HEK293 (cell line): Measurements from ENCODE around the gene INF2.

Experiments
- CTCF ChIA-PET: fragments of 350-600 bp; formaldehyde crosslinking; extraction: SDS; loops from one replicate; lab custom pipeline; 2021; ENCODE audit warnings: antibody characterized with exemption; lab: Yijun Ruan, JAX
- POLR2A ChIA-PET: fragments of 300-600 bp; formaldehyde crosslinking; extraction: SDS; loops from one replicate; lab custom pipeline; 2020; ENCODE audit warnings: antibody characterized with exemption, inconsistent platforms; lab: Yijun Ruan, JAX
- H3K27ac ChIP-seq: fragments of 200-500 bp; sonication (Bioruptor generic); 2 replicates; pipeline ENCODE4 v1.5.1; 2014; ENCODE audit warnings: low read depth, low read length, control low read depth, inconsistent platforms; ENCODE audit errors: extremely low read depth
- H3K36me3 ChIP-seq, 2 experiments: fragments of 200-500 bp in 1 of 2; sonication (Bioruptor generic) in 1 of 2; 1 replicate in 1 of 2; 2 replicates in 1 of 2; pipeline ENCODE4 v1.5.1; 2014 to 2017; ENCODE audit warnings: inconsistent platforms in 2 of 2, low read length in 2 of 2; ENCODE audit not compliant: control insufficient read depth in 2 of 2, insufficient read depth in 1 of 2
- H3K4me1 ChIP-seq: fragments of 200-500 bp; sonication (Bioruptor generic); 2 replicates; pipeline ENCODE4 v1.5.1; 2014; ENCODE audit warnings: mild to moderate bottlenecking, low read length, inconsistent platforms; ENCODE audit not compliant: control insufficient read depth, insufficient read depth
- H3K4me3 ChIP-seq: 2 replicates; pipeline ENCODE4 v1.5.1; 2011; ENCODE audit warnings: low read depth, mild to moderate bottlenecking, control low read depth, low read length, moderate library complexity
- H3K9me3 ChIP-seq: fragments of 200-500 bp; sonication (Bioruptor generic); 2 replicates; pipeline ENCODE4 v1.5.1; 2014; ENCODE audit warnings: low read depth, low read length, inconsistent platforms; ENCODE audit not compliant: control insufficient read depth, insufficient read depth
- GLIS2 ChIP-seq: fragments of 450-650 bp; formaldehyde crosslinking; IDR thresholded peaks from 2 replicates; pipeline ENCODE4 v1.5.1; 2016; ENCODE audit warnings: missing biosample characterization, missing genetic modification characterization
- HIC1 ChIP-seq: fragments of 450-650 bp; formaldehyde crosslinking; IDR thresholded peaks from 2 replicates; pipeline ENCODE4 v1.5.1; 2016; ENCODE audit warnings: missing biosample characterization, missing genetic modification characterization
- KLF1 ChIP-seq: fragments of 450-650 bp; formaldehyde crosslinking; IDR thresholded peaks from 2 replicates; pipeline ENCODE4 v1.5.1; 2016; ENCODE audit warnings: missing biosample characterization, missing genetic modification characterization
- KLF7 ChIP-seq: fragments of 450-650 bp; formaldehyde crosslinking; IDR thresholded peaks from 2 replicates; pipeline ENCODE4 v1.5.1; 2016; ENCODE audit warnings: missing biosample characterization, missing genetic modification characterization, borderline replicate concordance
- MYNN ChIP-seq: fragments of 450-650 bp; formaldehyde crosslinking; IDR thresholded peaks from 2 replicates; pipeline ENCODE4 v1.5.1; 2016; ENCODE audit warnings: missing biosample characterization, missing genetic modification characterization, borderline replicate concordance
- OVOL3 ChIP-seq: fragments of 450-650 bp; formaldehyde crosslinking; IDR thresholded peaks from 2 replicates; pipeline ENCODE4 v1.5.1; 2016; ENCODE audit warnings: missing biosample characterization, missing genetic modification characterization
- PRDM2 ChIP-seq: fragments of 450-650 bp; formaldehyde crosslinking; IDR thresholded peaks from 2 replicates; pipeline ENCODE4 v1.5.1; 2016; ENCODE audit warnings: missing biosample characterization, missing genetic modification characterization, borderline replicate concordance
- REPIN1 ChIP-seq: fragments of 450-650 bp; formaldehyde crosslinking; IDR thresholded peaks from 2 replicates; pipeline ENCODE4 v1.5.1; 2017; ENCODE audit warnings: missing biosample characterization, missing genetic modification characterization, low read depth
- ZBTB48 ChIP-seq: fragments of 450-650 bp; formaldehyde crosslinking; IDR thresholded peaks from 2 replicates; pipeline ENCODE4 v1.5.1; 2016; ENCODE audit warnings: missing biosample characterization, missing genetic modification characterization
- ZFHX2 ChIP-seq: fragments of 450-650 bp; formaldehyde crosslinking; conservative IDR thresholded peaks from 2 replicates; pipeline ENCODE4 v1.5.1; 2016; ENCODE audit warnings: missing biosample characterization, missing genetic modification characterization
- ZNF184 ChIP-seq: fragments of 450-650 bp; IDR thresholded peaks from 2 replicates; pipeline ENCODE4 v1.5.1; 2018; ENCODE audit warnings: missing biosample characterization, mild to moderate bottlenecking, missing genetic modification characterization
- ZNF221 ChIP-seq: fragments of 450-650 bp; formaldehyde crosslinking; IDR thresholded peaks from 2 replicates; pipeline ENCODE4 v1.5.1; 2017; ENCODE audit warnings: missing biosample characterization, missing genetic modification characterization, borderline replicate concordance
- ZNF645 ChIP-seq: fragments of 450-650 bp; formaldehyde crosslinking; IDR thresholded peaks from 2 replicates; pipeline ENCODE4; 2016; ENCODE audit warnings: missing biosample characterization, missing genetic modification characterization
- ZNF701 ChIP-seq: fragments of 450-650 bp; formaldehyde crosslinking; IDR thresholded peaks from 2 replicates; pipeline ENCODE4 v1.5.1; 2016; ENCODE audit warnings: missing biosample characterization, missing genetic modification characterization
- ZNF768 ChIP-seq: fragments of 450-650 bp; formaldehyde crosslinking; IDR thresholded peaks from 2 replicates; pipeline ENCODE4 v1.5.1; 2018; ENCODE audit warnings: missing biosample characterization, mild to moderate bottlenecking, missing genetic modification characterization
- ZNF777 ChIP-seq: fragments of 450-650 bp; formaldehyde crosslinking; IDR thresholded peaks from 2 replicates; pipeline ENCODE4 v1.5.1; 2017; ENCODE audit warnings: missing biosample characterization, missing genetic modification characterization, borderline replicate concordance
- ZNF830 ChIP-seq: fragments of 450-650 bp; IDR thresholded peaks from 2 replicates; pipeline ENCODE4 v1.5.0; 2018; ENCODE audit warnings: missing biosample characterization, missing genetic modification characterization, low read depth, mild to moderate bottlenecking, moderate library complexity
- ZSCAN16 ChIP-seq: fragments of 450-650 bp; formaldehyde crosslinking; IDR thresholded peaks from 2 replicates; pipeline ENCODE4 v1.5.1; 2016; ENCODE audit warnings: missing biosample characterization, missing genetic modification characterization
- ZSCAN18 ChIP-seq: fragments of 450-650 bp; formaldehyde crosslinking; IDR thresholded peaks from 2 replicates; pipeline ENCODE4 v1.5.1; 2016; ENCODE audit warnings: missing biosample characterization, missing genetic modification characterization
- ZSCAN30 ChIP-seq: fragments of 450-650 bp; IDR thresholded peaks from 2 replicates; pipeline ENCODE4 v1.5.1; 2018; ENCODE audit warnings: missing biosample characterization, mild to moderate bottlenecking, missing genetic modification characterization, moderate library complexity

INF2 gene

GRCh38 chr14:104718871-104719270 is 29.5 kb downstream of the INF2 start:
- ChIA-PET CTCF (no interaction called here), POLR2A (no interaction called here)
- H3K4me1 ChIP-seq = no peaks in the 10 kb centered on the region

DNA sequence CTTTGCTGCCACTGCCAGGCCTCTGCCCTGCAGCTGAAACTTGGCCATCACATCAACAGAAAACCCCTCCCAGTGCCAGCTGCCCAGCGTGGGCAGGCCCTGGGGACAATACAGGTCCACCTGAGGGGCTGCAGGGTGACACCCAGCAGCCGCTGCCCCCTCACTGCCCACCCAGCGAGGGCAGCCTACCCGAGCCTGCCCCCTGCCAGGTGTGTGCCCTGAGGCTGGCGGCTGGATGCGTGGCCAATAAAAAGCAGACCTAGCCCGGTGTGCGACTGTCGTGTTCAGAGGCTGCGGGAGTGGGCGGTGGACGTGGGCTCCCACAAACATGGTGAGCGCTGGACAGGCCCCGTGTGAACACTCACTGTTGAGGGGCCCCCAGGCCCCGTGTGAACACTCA is 29.9 kb downstream of the INF2 start:
- peaks cover 0 to 22% of the 10 kb centered on the region in 2 experiments; a peak in 1 of 3 replicates for H3K36me3 ChIP-seq
- CTCF ChIA-PET = no interaction called here
- peak; percentile 46 for TF ChIP-seq ZFHX2
- no peak for TF ChIP-seq ZSCAN18 (tag by site-specific recombination)
- TF ChIP-seq ZNF777 (tag by site-specific recombination) = no peak
- H3K27ac ChIP-seq = no peak overlapping the region
- H3K9me3 ChIP-seq = no peaks in the 10 kb centered on the region
- H3K4me3 ChIP-seq = no peak overlapping the region
- POLR2A ChIA-PET = no interaction called here
- no peaks in the 10 kb centered on the region for H3K4me1 ChIP-seq

More at GRCh38 chr14:104718871-104719270, 29.5 kb downstream of the INF2 start:
- Histone ChIP-seq H3K9me3 (no peaks in the 10 kb centered on the region), H3K27ac (no peak overlapping the region), H3K4me3 (no peak overlapping the region), H3K36me3 (peaks cover 0 to 27% of the 10 kb centered on the region in 2 experiments; a peak in 1 of 3 replicates)
- no peak for TF ChIP-seq ZNF645 (tag by site-specific recombination)
- no peak for TF ChIP-seq ZNF830 (tag by site-specific recombination)
- TF ChIP-seq ZNF768 = no peak
- no peak for TF ChIP-seq ZFHX2
- no peak for TF ChIP-seq KLF7 (tag by site-specific recombination)
- TF ChIP-seq OVOL3 = no peak
- TF ChIP-seq PRDM2 (tag by site-specific recombination) = no peak
- no peak for TF ChIP-seq MYNN
- TF ChIP-seq ZBTB48 (tag by site-specific recombination) = no peak

- CTCF ChIA-PET = interaction anchor here (0.6 to 1.2 kb wide), 6 partner anchors 13 to 626 kb away, joined by 3 to 4 read pairs (median 3); no protein-coding TSS in a partner anchor
- H3K4me3 ChIP-seq = no peak overlapping the region
- H3K27ac ChIP-seq = no peak overlapping the region
- POLR2A ChIA-PET = no interaction called here
- peaks cover 0 to 2% of the 10 kb centered on the region in 2 experiments; a peak in 1 of 3 replicates for H3K36me3 ChIP-seq
- H3K4me1 ChIP-seq = no peaks in the 10 kb centered on the region; the same call in 1 of the 2 replicates
- H3K9me3 ChIP-seq = no peaks in the 10 kb centered on the region
- 0 out of 2 replicates have a peak, but pooled peaks have one; percentile 54 for TF ChIP-seq KLF1
- no peak for TF ChIP-seq ZSCAN30 (tag by site-specific recombination)
- no peak for TF ChIP-seq REPIN1 (tag by site-specific recombination)
- no peak for TF ChIP-seq ZNF701 (tag by site-specific recombination)
- TF ChIP-seq ZNF221 = no peak
- no peak for TF ChIP-seq ZNF184 (tag by site-specific recombination)
- no peak for TF ChIP-seq HIC1
- TF ChIP-seq ZSCAN16 (tag by site-specific recombination) = no peak
- TF ChIP-seq GLIS2 (tag by site-specific recombination) = peak; percentile 45
Observed at GRCh38 chr14:104721505-104722431, 32.4 kb downstream of the INF2 start.
